Activated CD4-positive, alpha-beta T cell treated with anti-CD3 and anti-CD28 coated beads, Interleukin-2, amount 50 U/mL, for 48 hours (primary cell): ENCODE data around the gene NKX1-2.
A peak's percentile ranks its signal among the peaks of the same experiment; 100 is the strongest.

Experiments
- DNase-seq, 2 experiments: peaks; one replicate each; pipeline ENCODE4 v3.0.0-alpha.2; 2020

The NKX1-2 gene

GRCh38 chr10:124474514-124475070 lies 24.8 kb upstream of the NKX1-2 start:
- DNase-seq = no peak

- no peak for DNase-seq
These were observed 23.2 kb upstream of the NKX1-2 start for GRCh38 chr10:124473070-124473469.

GRCh38 chr10:124472071-124472470 lies 22.2 kb upstream of the NKX1-2 start:
- DNase-seq = no peak

- DNase-seq = no peak
These were observed 21.0 kb upstream of the NKX1-2 start for GRCh38 chr10:124470544-124471434.

DNA sequence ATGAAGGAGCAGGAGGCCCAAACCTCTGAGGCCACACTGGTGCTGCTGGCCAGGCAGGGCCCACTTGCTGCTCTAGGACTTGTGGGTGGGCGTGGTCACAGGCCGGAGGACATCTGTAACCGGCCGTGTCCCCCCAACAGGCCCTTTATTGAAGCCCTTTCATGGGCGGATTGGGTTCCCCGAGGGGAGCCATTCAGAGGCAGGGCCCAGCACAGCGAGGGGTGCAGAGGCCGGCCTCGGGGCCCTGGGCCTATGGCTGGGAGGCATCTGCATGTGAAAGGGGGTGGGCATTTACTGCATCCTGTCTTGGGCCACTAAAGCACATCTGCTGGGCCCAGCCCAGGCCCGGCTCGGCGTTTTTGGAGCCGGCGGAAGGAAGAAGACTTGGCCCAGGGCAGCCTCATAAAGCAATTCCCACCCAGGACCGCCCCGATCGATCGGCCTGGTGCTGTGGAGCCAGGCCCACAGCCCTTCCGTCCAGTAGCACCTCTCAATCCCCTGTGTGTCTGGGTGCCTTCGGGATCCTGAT lies 20.2 kb upstream of the NKX1-2 start:
- no peak for DNase-seq

DNA sequence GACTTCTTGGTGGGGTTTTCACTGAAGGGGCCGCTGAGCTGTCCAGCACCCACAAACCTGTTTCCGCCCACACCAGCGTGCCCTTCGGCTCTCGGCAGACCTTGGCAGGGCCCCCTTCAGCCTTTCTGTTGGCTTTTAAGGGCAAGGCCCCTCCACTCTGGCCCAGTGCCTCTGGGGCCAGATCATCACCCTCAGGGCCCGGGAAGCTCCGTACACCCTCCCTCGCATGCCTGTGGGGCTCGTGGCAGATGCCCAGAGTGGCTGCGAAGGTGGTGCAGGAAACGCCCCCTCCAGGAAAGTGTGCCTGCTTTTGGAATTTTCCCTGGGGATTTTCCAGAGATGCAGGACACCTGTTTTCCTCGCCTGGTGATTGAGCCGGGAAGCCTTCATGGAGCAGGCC lies 18.8 kb upstream of the NKX1-2 start:
- no peak for DNase-seq

GRCh38 chr10:124467165-124467564 lies 17.3 kb upstream of the NKX1-2 start:
- no peak for DNase-seq

GRCh38 chr10:124465777-124466488 lies 16.1 kb upstream of the NKX1-2 start:
- DNase-seq = no peak

DNA sequence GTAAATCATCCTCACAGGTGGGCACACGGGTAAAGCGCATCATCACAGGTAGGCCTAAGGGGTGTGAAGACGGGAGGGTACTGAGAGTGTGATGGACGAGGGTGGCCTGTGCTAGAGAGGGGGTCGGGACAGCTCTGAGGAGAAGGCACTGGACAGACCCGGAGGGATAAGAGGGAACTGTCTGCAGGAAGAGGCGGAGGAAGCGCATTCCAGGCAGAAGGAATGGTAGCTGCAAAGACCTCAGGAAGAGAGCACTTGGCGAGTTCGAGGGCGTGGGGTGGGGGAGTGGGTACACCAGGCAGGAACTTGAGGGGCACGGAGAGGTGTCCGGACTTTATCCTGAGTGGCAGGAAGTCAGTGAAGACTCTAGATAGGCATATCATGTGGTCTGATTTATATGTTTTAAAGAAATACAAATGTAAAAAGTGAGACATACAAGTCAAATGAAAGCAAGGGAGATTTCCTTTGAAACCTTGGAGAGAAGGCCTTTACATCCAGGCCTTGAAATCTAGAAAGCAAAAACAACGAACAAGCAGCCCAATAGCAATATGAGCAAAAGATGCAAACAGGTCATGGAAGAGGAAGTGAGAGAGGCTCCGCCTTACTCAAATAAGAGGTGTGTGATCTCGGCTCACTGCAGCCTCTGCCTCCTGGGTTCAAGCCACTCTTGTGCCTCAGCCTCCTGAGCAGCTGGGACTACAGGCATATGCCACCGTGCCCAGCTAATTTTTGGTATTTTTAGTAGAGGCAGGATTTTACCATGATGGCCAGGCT lies 15.4 kb upstream of the NKX1-2 start:
- DNase-seq = no peak

DNA sequence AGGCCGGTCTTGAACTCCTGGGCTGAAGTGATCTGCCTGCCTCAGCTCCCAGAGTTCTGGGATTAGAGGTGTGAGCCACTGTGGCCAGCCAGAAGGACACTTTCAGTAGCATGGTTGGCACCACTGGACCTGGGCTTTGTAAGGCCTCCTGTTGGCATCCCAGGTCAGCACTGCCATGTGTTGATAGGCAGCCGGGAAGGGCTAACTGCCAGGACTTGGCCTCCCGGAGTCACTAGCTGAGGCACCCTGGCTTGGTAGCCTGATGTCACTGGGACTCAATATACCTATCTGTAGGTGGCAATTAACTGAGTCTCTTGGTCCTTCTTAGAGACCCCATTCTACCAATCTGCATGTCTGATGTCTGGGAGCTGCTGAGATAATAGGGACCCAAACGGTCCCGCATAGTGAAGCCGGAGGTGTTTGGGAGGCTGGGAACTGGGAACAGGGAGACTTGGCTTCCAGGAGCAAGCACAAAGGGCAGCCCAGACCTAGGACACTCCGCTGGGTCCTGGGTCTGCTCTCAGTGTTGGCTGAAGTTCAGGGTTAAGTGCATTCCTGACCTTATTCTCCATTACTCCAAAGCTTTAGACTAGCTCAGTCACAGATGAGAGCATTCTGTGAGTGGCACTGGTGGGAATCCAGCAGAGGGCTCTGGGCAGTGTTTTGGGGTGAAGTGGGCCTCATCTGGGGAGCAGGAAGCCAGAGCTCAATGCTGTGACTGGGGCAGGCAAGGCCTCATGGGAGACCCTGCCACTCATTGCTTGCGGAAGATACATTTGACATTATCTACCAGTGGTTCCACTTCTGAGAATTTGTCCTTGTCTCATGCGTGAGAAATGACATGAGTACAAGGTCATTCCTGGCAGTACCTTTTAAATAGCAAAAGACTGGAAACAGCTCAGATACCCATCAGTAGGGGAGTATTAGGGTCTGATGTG lies 14.5 kb upstream of the NKX1-2 start:
- DNase-seq = no peak

DNA sequence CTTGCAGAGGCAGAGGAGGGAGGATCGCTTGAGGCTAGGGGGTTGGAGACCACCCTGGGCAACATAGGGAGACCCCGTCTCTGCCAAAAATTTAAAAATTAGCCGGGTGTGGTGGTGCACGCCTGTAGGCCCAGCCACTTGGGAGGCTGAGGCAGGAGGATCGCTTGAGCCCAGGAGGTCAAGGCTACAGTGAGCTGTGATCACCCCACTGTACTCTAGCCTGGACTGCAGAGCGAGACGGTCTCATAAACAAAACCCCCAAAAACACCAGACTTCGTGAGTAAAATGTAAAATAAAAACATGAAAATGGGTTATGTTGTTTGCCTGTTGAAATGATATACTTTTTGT lies 12.5 kb upstream of the NKX1-2 start:
- DNase-seq = no peak

- peak; percentile 86 to 88 for DNase-seq
These were observed 12.0 kb upstream of the NKX1-2 start, which contains the start of gene LHPP for GRCh38 chr10:124461642-124462347. Gene LHPP (plus strand): TSS chr10:124461823. CDS start chr10:124461863, 40 bp downstream.

DNA sequence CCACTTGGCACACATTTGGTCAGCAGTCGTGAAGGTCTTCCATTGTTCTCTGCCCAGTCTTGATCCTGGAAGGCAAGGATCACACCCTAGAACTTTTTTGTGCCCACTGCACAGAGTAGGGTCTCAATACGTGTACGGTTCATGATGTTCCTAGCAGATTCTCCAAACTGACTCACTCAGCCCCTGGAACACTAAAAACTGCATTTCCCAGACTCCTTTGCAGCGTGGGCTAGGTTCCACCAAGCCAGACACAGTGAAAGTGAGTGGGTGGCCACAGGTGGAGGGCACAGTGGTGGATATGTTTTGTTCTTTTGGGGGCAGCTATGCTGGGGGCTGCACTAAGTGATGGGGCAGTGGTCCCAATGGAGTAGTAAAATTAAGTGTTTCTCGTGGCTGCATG lies 10.3 kb upstream of the NKX1-2 start:
- DNase-seq = no peak

- no peak for DNase-seq
These were observed 9.6 kb upstream of the NKX1-2 start for GRCh38 chr10:124459395-124459794.

DNA sequence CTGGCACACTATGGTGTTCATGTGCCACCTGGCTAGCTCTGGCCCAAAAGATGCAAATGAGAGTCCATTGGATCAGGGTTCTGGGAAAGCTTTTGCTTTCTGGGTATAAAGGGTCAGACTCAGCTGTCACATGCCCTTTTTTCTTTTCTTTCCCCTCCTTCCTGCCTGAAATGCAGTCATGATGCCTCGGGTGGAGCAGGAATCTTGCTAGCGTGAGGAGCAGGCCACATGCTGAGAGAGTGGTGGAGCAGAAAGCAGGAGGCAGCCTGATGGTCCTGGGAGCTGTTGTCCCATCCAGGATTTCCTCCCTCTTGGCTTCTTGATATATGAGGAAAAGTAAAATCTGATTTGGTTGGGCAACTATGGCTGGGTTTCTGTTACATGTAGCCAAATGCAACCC lies 9.1 kb upstream of the NKX1-2 start:
- no peak for DNase-seq

GRCh38 chr10:124458473-124458872 lies 8.6 kb upstream of the NKX1-2 start:
- no peak for DNase-seq

GRCh38 chr10:124455441-124455840 lies 5.6 kb upstream of the NKX1-2 start:
- no peak for DNase-seq

DNA sequence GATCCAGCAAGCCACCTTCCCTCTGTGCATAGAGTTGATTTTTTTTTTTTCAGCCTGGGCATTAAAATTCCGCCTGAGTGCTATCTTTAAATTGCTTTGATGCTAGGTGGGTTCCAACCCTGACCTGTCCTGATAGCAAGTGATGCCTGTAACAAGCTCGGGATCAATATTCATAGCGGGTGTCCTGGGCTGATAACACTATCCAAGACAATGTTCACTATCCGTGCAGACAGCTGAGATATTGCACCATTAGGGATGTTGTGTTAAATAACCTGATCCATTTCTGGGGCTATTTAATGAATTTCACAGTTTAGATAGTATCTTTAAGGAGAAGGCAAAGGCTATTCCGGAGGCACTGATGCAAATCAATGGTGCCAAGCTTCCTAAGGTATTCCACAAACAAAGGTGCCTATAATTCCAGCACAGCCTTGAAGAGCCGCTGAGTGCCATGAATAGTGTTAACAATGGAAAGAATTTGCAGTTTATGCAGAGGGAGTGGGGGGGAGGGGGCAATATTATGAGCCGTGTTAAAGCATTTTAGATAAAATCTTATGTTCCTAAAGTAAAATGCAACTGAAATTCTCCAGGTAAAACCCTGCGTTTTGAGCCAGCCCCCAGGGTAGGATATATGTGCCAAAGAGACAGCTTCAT lies 4.2 kb upstream of the NKX1-2 start:
- DNase-seq = no peak

- no peak for DNase-seq
These were observed 1.4 kb upstream of the NKX1-2 start for GRCh38 chr10:124451276-124451675.

GRCh38 chr10:124450783-124451057 lies 885 bp upstream of the NKX1-2 start:
- DNase-seq = no peak
